ENCODE results near the gene MBOAT7. TPM values are rescaled to one million over a fixed set of nuclear protein-coding genes. Genes with fewer than 3 reads are reported as not detected.

The MBOAT7 gene
- total and polyA plus RNA-seq, 4 donors: 39.0 to 154 (median 73.3) TPM

DNA sequence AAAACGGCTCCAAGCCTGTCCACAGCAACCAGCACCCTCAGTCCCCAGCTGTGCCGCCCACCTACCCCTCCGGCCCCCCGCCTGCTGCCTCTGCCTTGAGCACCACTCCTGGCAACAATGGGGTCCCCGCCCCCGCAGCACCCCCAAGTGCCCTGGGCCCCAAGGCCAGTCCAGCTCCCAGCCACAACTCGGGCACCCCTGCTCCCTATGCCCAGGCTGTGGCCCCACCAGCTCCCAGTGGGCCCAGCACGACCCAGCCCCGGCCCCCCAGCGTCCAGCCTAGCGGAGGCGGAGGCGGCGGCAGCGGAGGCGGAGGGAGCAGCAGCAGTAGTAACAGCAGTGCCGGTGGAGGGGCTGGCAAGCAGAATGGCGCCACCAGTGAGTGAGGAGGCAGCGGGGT lies 41.2 kb downstream of the MBOAT7 start:
- ATAC-seq (ENCODE audit: insufficient read depth, low FRiP score) (no peak), DNase-seq (no peak)
- H3K4me3 ChIP-seq: no peak overlapping the region
- H3K9me3 ChIP-seq (ENCODE audit: control insufficient read depth in 4 of 4, insufficient read depth in 3 of 4, low read length in 3 of 4): no peaks in the 10 kb centered on the region
- peaks cover 13 to 94% (median 59%) of the 10 kb centered on the region in 4 donors for H3K36me3 ChIP-seq (ENCODE audit: control insufficient read depth in 4 of 4, insufficient read depth in 4 of 4, low read length in 4 of 4)
- no peaks in the 10 kb centered on the region for H3K27me3 ChIP-seq (ENCODE audit: control insufficient read depth in 3 of 3, insufficient read depth in 3 of 3, low read length in 2 of 3)
- H3K4me1 ChIP-seq (ENCODE audit: control insufficient read depth in 5 of 5, insufficient read depth in 5 of 5, low read length in 5 of 5): no peaks in the 10 kb centered on the region
- 92 to 93% methylated on average over 18 to 19 of the region's 19 CpGs for WGBS, 2 donors
- no peak for TF ChIP-seq CTCF (IDR thresholded peaks at IDR 0.05; ENCODE audit: control extremely low read depth, extremely low read depth)
- no peak overlapping the region for H3K9ac ChIP-seq (ENCODE audit: insufficient read depth in 1 of 2, low read length in 2 of 2)
- no peak overlapping the region for H3K27ac ChIP-seq (ENCODE audit: low read depth in 1 of 2, low read length in 1 of 2)

DNA sequence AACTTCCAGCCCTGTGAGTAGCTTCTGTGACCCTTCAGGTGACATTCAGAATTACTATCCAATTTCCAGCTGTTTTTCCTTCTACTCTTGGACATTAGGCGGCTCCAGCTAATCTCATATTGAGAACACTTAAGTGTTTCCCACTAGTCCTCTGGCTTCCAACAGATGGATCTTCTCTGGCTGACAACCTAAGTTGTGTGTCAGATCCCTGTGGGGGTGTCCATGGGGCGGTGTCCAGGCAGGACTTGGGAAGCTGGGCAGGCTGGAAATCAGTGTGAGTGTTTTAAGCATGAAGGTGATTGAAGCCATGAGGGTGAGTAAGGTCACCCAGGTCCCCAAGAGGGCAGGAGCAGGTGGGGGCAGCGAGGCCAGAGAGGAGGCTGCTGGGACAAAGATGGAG lies 41.7 kb downstream of the MBOAT7 start:
- H3K36me3 ChIP-seq (ENCODE audit: control insufficient read depth in 4 of 4, insufficient read depth in 4 of 4, low read length in 4 of 4): peaks cover 16 to 94% (median 63%) of the 10 kb centered on the region in 4 donors
- no peaks in the 10 kb centered on the region for H3K27me3 ChIP-seq (ENCODE audit: control insufficient read depth in 3 of 3, insufficient read depth in 3 of 3, low read length in 2 of 3)
- 74 to 100% methylated on average over 3 of the region's 3 CpGs for WGBS, 2 donors
- H3K4me1 ChIP-seq (ENCODE audit: control insufficient read depth in 5 of 5, insufficient read depth in 5 of 5, low read length in 5 of 5): no peaks in the 10 kb centered on the region
- no peak for DNase-seq
- no peak overlapping the region for H3K9ac ChIP-seq (ENCODE audit: insufficient read depth in 1 of 2, low read length in 2 of 2)
- ATAC-seq (ENCODE audit: insufficient read depth, low FRiP score): no peak
- TF ChIP-seq CTCF (IDR thresholded peaks at IDR 0.05; ENCODE audit: control extremely low read depth, extremely low read depth): no peak
- no peak overlapping the region for H3K27ac ChIP-seq (ENCODE audit: low read depth in 1 of 2, low read length in 1 of 2)
- H3K9me3 ChIP-seq (ENCODE audit: control insufficient read depth in 4 of 4, insufficient read depth in 3 of 4, low read length in 3 of 4): no peaks in the 10 kb centered on the region
- H3K4me3 ChIP-seq: no peak overlapping the region

GRCh38 chr19:54145541-54146158 lies 43.7 kb downstream of the MBOAT7 start:
- H3K4me1 ChIP-seq (ENCODE audit: control insufficient read depth in 5 of 5, insufficient read depth in 5 of 5, low read length in 5 of 5): peaks cover 0 to 1% (median 0%) of the 10 kb centered on the region in 5 donors
- H3K27ac ChIP-seq (ENCODE audit: low read depth in 1 of 2, low read length in 1 of 2): no peak overlapping the region
- no peaks in the 10 kb centered on the region for H3K9me3 ChIP-seq (ENCODE audit: control insufficient read depth in 4 of 4, insufficient read depth in 3 of 4, low read length in 3 of 4)
- ATAC-seq (ENCODE audit: insufficient read depth, low FRiP score) (no peak), DNase-seq (no peak)
- H3K9ac ChIP-seq (ENCODE audit: insufficient read depth in 1 of 2, low read length in 2 of 2): no peak overlapping the region
- no peaks in the 10 kb centered on the region for H3K27me3 ChIP-seq (ENCODE audit: control insufficient read depth in 3 of 3, insufficient read depth in 3 of 3, low read length in 2 of 3)
- peaks cover 16 to 83% (median 52%) of the 10 kb centered on the region in 4 donors for H3K36me3 ChIP-seq (ENCODE audit: control insufficient read depth in 4 of 4, insufficient read depth in 4 of 4, low read length in 4 of 4)
- 92 to 95% methylated on average over 28 of the region's 28 CpGs for WGBS, 2 donors
- H3K4me3 ChIP-seq: no peak overlapping the region
- no peak for TF ChIP-seq CTCF (IDR thresholded peaks at IDR 0.05; ENCODE audit: control extremely low read depth, extremely low read depth)

Measured in lung (tissue), 12 donors.